Gastrocnemius medialis (tissue), 4 donors: Measurements from ENCODE around the gene CSGALNACT2.

Experiments
- CTCF ChIP-seq, 5 experiments: fragments of 450-650 bp in 3 of 5; fragments of 200-600 bp in 2 of 5; sonication (generic) in 2 of 5; IDR thresholded peaks in 4 of 5; conservative IDR thresholded peaks in 1 of 5; 1 replicate in 4 of 5; 2 replicates in 1 of 5; pipeline ENCODE4 v1.5.1; 2016 to 2019; ENCODE audit warnings: antibody characterized with exemption in 5 of 5, mild to moderate bottlenecking in 3 of 5, moderate library complexity in 3 of 5
- POLR2A ChIP-seq, 2 donors: fragments of 450-650 bp; IDR thresholded peaks; one replicate each; pipeline ENCODE4 v1.6.1; 2017; ENCODE audit warnings: antibody characterized with exemption in 2 of 2, mild to moderate bottlenecking in 2 of 2, moderate library complexity in 2 of 2

GRCh38 chr10:43131906-43132305, 6.3 kb upstream of the CSGALNACT2 start:
- TF ChIP-seq CTCF (IDR thresholded peaks at IDR 0.05 in 4 of 5, conservative IDR thresholded peaks at IDR 0.05 in 1 of 5), result no peak
- TF ChIP-seq POLR2A (IDR thresholded peaks at IDR 0.05), result no peak
